LNCaP clone FGC (cell line): ENCODE results near the gene SH3GL2.

Experiments used
- DNase-seq: peaks from one replicate; pipeline ENCODE4 v3.0.0-alpha.2; 2011; ENCODE audit warnings: low read depth
- H3K4me3 ChIP-seq: 2 replicates; pipeline ENCODE4 v1.5.1; 2011; ENCODE audit warnings: mild to moderate bottlenecking, low read depth, low read length, control low read depth
- TF ChIP-seq, protein P1 (sequence below): IDR thresholded peaks from 2 replicates; pipeline ENCODE4 v1.5.1; 2012; ENCODE audit warnings: mild to moderate bottlenecking; ENCODE audit not compliant: control insufficient read depth, insufficient read depth; ENCODE audit errors: extremely low read depth

SH3GL2 gene

DNA sequence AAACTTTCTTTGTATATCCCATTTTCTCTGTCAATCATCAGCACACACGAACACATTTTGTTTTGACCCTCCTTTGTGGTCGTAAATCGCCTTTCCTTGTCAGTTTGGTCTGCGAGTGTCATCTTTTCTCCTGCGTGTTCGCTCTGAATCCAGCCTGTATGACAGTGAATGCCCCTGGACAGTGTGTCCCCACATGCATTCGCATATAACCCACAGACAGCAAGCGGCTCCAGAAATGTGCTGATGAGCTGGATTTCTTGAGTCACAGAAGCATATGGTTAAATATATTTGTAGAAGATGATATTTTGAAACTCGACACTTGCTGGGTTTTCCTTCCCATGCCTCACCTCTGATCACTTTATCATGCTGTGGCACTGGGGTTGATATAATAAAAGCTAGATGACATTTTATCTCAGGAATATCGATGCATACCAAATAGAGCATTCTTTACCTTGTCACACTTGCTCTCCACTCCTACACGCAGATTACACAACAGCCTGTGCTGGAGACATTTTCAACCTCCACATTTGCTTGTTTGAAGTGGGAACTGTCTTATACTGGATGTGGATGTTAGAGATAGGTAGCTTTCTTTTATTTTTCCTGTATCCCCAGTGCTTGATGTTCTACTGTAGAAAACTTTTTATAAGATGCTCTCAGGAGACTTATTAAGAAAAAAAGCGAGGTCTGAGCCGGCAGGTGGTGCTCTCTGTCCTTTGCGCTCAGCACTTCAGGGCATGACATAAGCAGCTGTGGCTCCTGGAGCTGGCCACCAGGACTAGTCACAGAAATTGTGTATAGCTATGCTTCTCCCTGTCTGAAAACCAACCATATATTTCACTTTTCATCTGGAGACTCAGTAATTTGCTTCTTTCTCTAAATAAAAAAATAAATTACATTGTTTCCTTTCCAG, 215.1 kb downstream of the SH3GL2 start:
- TF ChIP-seq, protein P1, sequence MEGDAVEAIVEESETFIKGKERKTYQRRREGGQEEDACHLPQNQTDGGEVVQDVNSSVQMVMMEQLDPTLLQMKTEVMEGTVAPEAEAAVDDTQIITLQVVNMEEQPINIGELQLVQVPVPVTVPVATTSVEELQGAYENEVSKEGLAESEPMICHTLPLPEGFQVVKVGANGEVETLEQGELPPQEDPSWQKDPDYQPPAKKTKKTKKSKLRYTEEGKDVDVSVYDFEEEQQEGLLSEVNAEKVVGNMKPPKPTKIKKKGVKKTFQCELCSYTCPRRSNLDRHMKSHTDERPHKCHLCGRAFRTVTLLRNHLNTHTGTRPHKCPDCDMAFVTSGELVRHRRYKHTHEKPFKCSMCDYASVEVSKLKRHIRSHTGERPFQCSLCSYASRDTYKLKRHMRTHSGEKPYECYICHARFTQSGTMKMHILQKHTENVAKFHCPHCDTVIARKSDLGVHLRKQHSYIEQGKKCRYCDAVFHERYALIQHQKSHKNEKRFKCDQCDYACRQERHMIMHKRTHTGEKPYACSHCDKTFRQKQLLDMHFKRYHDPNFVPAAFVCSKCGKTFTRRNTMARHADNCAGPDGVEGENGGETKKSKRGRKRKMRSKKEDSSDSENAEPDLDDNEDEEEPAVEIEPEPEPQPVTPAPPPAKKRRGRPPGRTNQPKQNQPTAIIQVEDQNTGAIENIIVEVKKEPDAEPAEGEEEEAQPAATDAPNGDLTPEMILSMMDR = peak; percentile 70
- no peak overlapping the region for H3K4me3 ChIP-seq
- peak; percentile 23 for DNase-seq

DNA sequence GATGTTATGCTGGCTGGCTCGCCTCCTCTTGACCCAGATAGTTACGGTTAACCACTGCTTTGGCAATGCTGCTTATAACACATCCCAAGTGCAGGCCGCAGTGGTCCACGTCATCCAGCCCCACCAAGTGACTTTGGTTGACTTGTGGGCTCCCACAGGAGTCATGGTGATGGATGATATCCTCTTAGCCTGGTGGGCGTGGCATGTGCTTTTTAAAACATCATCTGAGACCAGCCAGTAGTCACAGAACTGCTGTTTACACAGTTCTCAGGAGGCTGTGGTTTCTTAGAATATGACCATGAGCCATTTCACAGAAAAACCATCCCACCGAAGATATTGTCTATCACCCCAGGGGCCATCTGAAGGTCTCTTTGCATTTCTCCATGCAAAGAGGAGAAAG, 216.9 kb downstream of the SH3GL2 start:
- TF ChIP-seq, protein P1 = no peak
- H3K4me3 ChIP-seq = no peak overlapping the region
- DNase-seq = no peak

DNA sequence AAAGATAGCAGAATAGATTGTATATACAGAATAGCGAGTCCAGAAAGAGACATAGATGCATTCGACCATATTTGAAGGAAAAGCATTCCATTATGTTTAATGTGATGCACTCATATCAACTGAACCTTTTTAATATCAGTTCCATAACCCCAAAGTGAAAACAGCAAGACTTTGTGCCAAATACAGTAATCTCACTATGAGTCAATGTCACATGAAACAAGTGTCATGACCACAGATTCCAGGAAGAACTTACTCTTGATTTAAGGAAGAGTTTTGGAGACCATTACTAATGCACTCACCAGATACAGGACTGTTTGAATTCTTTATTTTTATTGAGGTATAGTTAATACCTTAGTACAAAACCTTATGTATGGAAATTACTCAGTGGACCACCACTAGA, 220.5 kb downstream of the SH3GL2 start:
- TF ChIP-seq, protein P1 = no peak
- H3K4me3 ChIP-seq = no peak overlapping the region
- DNase-seq = no peak

DNA sequence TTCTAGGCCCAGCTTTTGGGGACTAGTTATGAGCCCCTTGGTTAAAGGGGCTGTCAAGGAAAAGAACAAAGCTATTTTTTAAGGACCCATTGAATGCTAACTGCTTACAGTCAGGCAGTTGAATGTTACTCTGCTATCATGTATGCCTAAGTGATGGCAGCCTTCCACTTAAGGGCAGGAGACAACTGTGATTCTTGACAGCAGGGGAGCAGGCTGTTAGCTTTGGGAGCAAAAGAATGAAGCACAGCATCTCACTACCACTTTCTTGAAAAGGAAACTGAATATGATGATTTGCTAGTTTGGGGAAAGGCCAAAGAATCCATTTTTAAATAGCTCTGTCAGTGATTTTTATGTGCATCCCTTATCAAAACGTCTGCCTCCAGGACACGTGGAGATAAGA, 221.6 kb downstream of the SH3GL2 start:
- TF ChIP-seq, protein P1 = no peak
- DNase-seq = no peak
- no peak overlapping the region for H3K4me3 ChIP-seq

DNA sequence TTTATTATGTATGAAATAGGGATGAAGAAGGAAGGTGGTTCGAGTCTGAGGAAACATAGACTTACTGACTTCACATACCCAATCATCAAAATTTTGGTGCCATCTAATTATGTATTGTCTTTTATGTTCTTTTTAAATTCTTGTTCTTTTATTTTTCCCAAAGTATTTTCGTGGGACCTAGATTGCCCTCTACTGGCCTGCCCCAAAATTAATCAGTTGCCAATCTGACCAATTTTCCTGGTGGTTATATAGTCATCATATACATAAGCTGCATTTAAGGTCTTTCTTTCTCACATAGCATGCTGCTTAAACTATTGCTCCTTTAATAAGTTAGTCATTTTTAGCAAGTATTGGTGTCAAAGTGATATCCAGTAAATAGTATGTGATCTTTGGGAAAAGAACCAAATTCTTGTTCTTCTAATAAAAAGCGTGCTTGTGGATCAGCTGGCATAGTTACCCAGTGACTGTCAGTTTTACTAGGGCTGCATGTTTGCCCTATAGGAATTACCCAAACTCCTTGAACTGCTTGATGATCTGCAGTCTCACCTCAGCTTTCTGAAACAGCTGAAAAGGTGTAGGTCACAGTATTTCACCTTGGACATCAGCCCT, 223.5 kb downstream of the SH3GL2 start:
- TF ChIP-seq, protein P1 = peak; percentile 66
- no peak overlapping the region for H3K4me3 ChIP-seq
- no peak for DNase-seq

DNA sequence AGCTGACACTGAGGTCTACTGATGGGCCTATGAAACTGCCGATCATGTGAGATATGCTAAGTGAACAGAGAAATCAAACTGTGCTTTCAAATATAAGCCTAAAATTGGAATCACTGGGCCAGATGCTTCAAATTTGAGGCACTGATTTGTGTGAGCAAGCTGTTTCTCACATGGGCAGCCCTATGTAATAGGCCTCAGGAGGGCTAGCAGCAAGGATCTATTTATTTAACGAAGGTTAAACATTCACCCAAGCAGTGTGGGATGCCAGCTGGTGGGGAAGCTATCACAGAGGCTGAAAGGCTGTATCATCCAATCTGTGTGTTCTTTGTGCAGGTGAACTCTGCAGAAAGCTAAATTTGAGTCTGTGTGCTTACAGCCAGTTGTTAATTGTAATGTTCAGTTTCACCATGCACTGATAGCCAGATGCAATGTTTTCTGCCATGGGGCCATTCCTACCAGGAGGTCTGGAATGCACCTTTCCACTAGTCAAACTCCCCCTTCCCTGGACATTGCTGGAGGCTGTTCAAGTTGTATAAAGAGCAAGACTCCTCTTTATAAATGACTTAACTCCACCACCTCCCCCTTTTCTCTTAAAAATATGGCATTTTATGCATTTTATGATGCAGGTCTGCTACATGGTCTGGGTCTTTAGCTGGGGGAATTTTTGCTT, 228.9 kb downstream of the SH3GL2 start:
- TF ChIP-seq, protein P1 = no peak
- no peak overlapping the region for H3K4me3 ChIP-seq
- DNase-seq = no peak
